Glutamatergic neuron (in vitro differentiated cells): Measurements from ENCODE around the gene KRTAP27-1. TPM values are rescaled to one million over a fixed set of nuclear protein-coding genes. Genes with fewer than 3 reads are reported as not detected.

Source experiments
- DNase-seq: peaks from one replicate; pipeline ENCODE4 v3.0.0; 2022
- H3K27ac Mint-ChIP-seq: one replicate; pipeline ENCODE4 v1.8.0; 2020; ENCODE audit warnings: mild to moderate bottlenecking, mixed read lengths, inconsistent platforms; ENCODE audit not compliant: unreplicated experiment
- H3K27me3 Mint-ChIP-seq: one replicate; pipeline ENCODE4 v1.8.0; 2020; ENCODE audit warnings: mild to moderate bottlenecking, moderate library complexity, mixed read lengths, inconsistent platforms; ENCODE audit not compliant: unreplicated experiment
- H3K36me3 Mint-ChIP-seq: one replicate; pipeline ENCODE4 v1.8.0; 2020; ENCODE audit warnings: mild to moderate bottlenecking, mixed read lengths, inconsistent platforms; ENCODE audit not compliant: unreplicated experiment
- H3K4me1 Mint-ChIP-seq: one replicate; pipeline ENCODE4 v1.8.0; 2020; ENCODE audit warnings: mild to moderate bottlenecking, low read depth, mixed read lengths, inconsistent platforms; ENCODE audit not compliant: unreplicated experiment
- H3K4me3 Mint-ChIP-seq: one replicate; pipeline ENCODE4 v1.8.0; 2020; ENCODE audit warnings: mild to moderate bottlenecking, mixed read lengths, inconsistent platforms; ENCODE audit not compliant: unreplicated experiment
- H3K9me3 Mint-ChIP-seq: one replicate; pipeline ENCODE4 v1.8.0; 2020; ENCODE audit warnings: mild to moderate bottlenecking, moderate library complexity, mixed read lengths, inconsistent platforms; ENCODE audit not compliant: unreplicated experiment
- microRNA-seq: library from miRNA; unstranded; fragments of <30 nt; microRNA quantifications from one replicate; pipeline ENCODE4, GENCODE V29; 2020; ENCODE audit not compliant: unreplicated experiment
- total RNA-seq: library from RNA; stranded (reverse); fragmentation: NEBNext Ultra II Directional; extraction: Animal tissue kit (Norgen Biotek cat#: 25700); gene quantifications from one replicate; pipeline ENCODE4 v1.2.1, GENCODE V29; 2021; ENCODE audit not compliant: unreplicated experiment
- TF ChIP-seq, protein P1 (sequence below): fragments of 200-600 bp; sonication (generic); IDR thresholded peaks from one replicate; pipeline ENCODE4 v1.5.0; 2021; ENCODE audit not compliant: partially characterized antibody, unreplicated experiment

Gene KRTAP27-1
- total RNA-seq, 1 donor from 2014 or later: not detected

DNA sequence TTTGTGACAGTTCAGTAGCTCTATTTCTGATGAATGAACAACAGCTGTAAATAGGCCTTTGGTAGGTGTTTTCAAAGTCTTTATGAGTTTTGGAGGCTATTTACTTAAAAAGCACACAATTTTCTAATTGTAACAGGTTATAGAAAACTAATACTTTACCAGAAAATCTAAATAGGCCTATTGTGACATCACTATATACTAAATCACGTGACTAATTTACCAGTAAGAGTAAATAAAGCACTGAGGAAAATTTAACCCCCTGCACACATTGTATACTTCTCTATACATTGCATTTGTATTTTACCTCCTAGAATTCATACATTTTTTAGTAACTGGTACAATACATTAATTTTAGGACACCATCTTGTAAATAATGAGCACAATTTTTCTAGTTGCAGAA is 32.4 kb downstream of the KRTAP27-1 start:
- Mint-ChIP-seq H3K4me1 (no peaks in the 10 kb centered on the region), H3K27me3 (no peaks in the 10 kb centered on the region), H3K9me3 (no peaks in the 10 kb centered on the region), H3K36me3 (no peaks in the 10 kb centered on the region), H3K27ac (no peak overlapping the region), H3K4me3 (no peak overlapping the region)
- TF ChIP-seq, protein P1, sequence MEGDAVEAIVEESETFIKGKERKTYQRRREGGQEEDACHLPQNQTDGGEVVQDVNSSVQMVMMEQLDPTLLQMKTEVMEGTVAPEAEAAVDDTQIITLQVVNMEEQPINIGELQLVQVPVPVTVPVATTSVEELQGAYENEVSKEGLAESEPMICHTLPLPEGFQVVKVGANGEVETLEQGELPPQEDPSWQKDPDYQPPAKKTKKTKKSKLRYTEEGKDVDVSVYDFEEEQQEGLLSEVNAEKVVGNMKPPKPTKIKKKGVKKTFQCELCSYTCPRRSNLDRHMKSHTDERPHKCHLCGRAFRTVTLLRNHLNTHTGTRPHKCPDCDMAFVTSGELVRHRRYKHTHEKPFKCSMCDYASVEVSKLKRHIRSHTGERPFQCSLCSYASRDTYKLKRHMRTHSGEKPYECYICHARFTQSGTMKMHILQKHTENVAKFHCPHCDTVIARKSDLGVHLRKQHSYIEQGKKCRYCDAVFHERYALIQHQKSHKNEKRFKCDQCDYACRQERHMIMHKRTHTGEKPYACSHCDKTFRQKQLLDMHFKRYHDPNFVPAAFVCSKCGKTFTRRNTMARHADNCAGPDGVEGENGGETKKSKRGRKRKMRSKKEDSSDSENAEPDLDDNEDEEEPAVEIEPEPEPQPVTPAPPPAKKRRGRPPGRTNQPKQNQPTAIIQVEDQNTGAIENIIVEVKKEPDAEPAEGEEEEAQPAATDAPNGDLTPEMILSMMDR: no peak
- DNase-seq: no peak

DNA sequence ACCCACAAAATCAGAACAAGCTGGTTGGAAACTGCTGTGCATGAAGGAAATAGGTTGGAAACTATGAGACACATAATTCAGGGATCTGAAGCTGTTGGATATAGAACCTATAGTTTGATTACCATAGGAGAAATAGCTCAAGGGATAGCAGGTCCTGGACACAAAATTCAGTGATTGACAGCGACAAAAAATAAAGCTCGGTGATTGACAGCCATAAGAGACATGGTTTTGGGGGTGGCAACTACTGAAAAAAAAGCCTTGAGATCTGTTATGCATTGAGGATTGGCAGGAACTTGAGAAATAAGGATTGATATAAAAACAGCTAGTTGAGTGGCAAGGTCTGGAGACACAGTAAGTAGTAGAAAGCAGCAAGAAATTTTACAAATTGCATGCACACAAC is 48.3 kb downstream of the KRTAP27-1 start, which contains the start of gene KRTAP25-1:
Gene KRTAP25-1, minus strand, starts transcription at position 300 of the 400 bp plus-strand sequence. Its CDS starts 24 bp downstream, at position 276.
- Mint-ChIP-seq H3K27me3 (no peaks in the 10 kb centered on the region), H3K4me3 (no peak within 1 kb of the TSS)
- no peak for DNase-seq

More for the DNA sequence above, 48.3 kb downstream of the KRTAP27-1 start, which contains the start of gene KRTAP25-1:
- no peaks in the 10 kb centered on the region for H3K9me3 Mint-ChIP-seq
- H3K27ac Mint-ChIP-seq: no peak within 1 kb of the TSS
- TF ChIP-seq, protein P1: no peak
- H3K36me3 Mint-ChIP-seq: no peaks in the 10 kb centered on the region
- H3K4me1 Mint-ChIP-seq: no peaks in the 10 kb centered on the region

Small RNAs within 50 kb of the gene (microRNA-seq; reads per million reads assigned to microRNA genes)
- gene MIR4327: not detected

Other genes starting within 250 kb of the KRTAP27-1 start
- not detected for gene CLDN17, start 170.9 kb downstream of the KRTAP27-1 start, total RNA-seq
- not detected for gene CLDN8, start 121.6 kb downstream of the KRTAP27-1 start, total RNA-seq
- not detected for gene KRTAP24-1, start 54.7 kb downstream of the KRTAP27-1 start, total RNA-seq
- gene KRTAP25-1, start 48.2 kb downstream of the KRTAP27-1 start, total RNA-seq: not detected
- not detected for gene KRTAP26-1, start 17.4 kb downstream of the KRTAP27-1 start, total RNA-seq
- not detected for gene KRTAP23-1, start 10.9 kb upstream of the KRTAP27-1 start, total RNA-seq
- not detected for gene KRTAP13-2, start 34.6 kb upstream of the KRTAP27-1 start, total RNA-seq
- gene KRTAP13-1, start 58.3 kb upstream of the KRTAP27-1 start, total RNA-seq: not detected
- gene KRTAP13-3, start 88.2 kb upstream of the KRTAP27-1 start, total RNA-seq: not detected
- gene KRTAP13-4, start 92.5 kb upstream of the KRTAP27-1 start, total RNA-seq: not detected
- gene KRTAP15-1, start 102.6 kb upstream of the KRTAP27-1 start, total RNA-seq: not detected
- not detected for gene KRTAP19-1, start 142.7 kb upstream of the KRTAP27-1 start, total RNA-seq
- not detected for gene KRTAP19-2, start 149.7 kb upstream of the KRTAP27-1 start, total RNA-seq
- gene KRTAP19-3, start 154.3 kb upstream of the KRTAP27-1 start, total RNA-seq: not detected
- gene KRTAP19-4, start 159.5 kb upstream of the KRTAP27-1 start, total RNA-seq: not detected
- gene KRTAP19-5, start 164.4 kb upstream of the KRTAP27-1 start, total RNA-seq: not detected
- not detected for gene KRTAP19-6, start 204.2 kb upstream of the KRTAP27-1 start, total RNA-seq
- not detected for gene KRTAP19-7, start 223.6 kb upstream of the KRTAP27-1 start, total RNA-seq